Measurements from ENCODE around the gene KAT5.

KAT5 gene

DNA sequence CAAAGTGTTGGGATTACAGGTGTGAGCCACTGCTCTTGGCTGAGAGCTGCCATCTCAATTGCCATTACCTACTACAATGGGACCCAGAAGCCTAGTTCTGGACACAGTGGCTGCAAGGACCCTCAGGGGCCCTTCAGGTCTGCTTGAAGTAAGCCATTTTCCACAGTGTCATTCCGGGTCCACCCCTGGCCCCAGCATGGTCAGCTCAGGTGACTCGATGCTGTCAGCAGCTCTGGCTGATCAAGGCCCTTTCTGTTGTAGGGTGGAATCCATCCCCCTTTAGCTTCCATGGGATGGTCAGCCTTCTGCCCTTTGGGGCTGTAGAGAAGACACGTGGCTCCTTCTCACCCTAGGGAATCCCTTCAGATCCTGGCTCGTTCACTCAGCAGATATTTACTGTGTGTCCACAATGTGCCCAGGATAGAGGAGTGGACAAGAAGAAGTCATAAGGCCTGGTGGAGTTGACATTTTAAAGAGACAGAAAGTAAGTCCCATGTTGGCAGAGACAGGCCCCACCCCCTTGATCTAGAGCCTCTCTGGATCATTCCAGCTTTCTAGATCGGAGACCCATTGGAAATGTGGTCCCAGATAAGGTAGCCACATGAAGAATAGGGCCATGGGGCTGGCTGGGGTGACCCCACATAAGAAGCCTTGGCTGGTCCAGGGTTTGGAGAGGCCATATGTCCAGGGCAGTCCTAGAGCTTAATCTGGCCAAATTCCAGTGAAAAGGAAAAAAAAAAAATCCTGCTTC, 15.1 kb upstream of the KAT5 start:
- Histone ChIP-seq H4K20me1 (ENCODE audit: control insufficient read depth, insufficient read depth, low read depth, low read length) (no peaks in the 10 kb centered on the region), H3K4me3 (ENCODE audit: low read length) (no peak overlapping the region), H3K4me1 (ENCODE audit: control insufficient read depth, low read length) (peaks cover 7% of the 10 kb centered on the region), H3K27me3 (ENCODE audit: control insufficient read depth, low read length) (peaks cover 8% of the 10 kb centered on the region), H3K36me3 (ENCODE audit: control insufficient read depth, low read length) (no peaks in the 10 kb centered on the region), H3K27ac (ENCODE audit: low read depth, low read length) (no peak overlapping the region), H3F3A (ENCODE audit: control insufficient read depth, insufficient read depth) (no peaks in the 10 kb centered on the region), H3K9me3 (ENCODE audit: control insufficient read depth, insufficient read depth, low read length) (no peaks in the 10 kb centered on the region), H3K9me2 (replicated peaks; ENCODE audit: control insufficient read depth, low read length) (no peaks in the 10 kb centered on the region), H3K4me2 (ENCODE audit: low read length) (no peak overlapping the region), H3K79me2 (ENCODE audit: control insufficient read depth, low read length) (no peaks in the 10 kb centered on the region)
- TF ChIP-seq, protein P1, sequence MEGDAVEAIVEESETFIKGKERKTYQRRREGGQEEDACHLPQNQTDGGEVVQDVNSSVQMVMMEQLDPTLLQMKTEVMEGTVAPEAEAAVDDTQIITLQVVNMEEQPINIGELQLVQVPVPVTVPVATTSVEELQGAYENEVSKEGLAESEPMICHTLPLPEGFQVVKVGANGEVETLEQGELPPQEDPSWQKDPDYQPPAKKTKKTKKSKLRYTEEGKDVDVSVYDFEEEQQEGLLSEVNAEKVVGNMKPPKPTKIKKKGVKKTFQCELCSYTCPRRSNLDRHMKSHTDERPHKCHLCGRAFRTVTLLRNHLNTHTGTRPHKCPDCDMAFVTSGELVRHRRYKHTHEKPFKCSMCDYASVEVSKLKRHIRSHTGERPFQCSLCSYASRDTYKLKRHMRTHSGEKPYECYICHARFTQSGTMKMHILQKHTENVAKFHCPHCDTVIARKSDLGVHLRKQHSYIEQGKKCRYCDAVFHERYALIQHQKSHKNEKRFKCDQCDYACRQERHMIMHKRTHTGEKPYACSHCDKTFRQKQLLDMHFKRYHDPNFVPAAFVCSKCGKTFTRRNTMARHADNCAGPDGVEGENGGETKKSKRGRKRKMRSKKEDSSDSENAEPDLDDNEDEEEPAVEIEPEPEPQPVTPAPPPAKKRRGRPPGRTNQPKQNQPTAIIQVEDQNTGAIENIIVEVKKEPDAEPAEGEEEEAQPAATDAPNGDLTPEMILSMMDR (IDR thresholded peaks at IDR 0.05; ENCODE audit: low read depth, low read length, poor library complexity, severe bottlenecking) = no peak
- TF ChIP-seq EZH2phosphoT487 (IDR thresholded peaks at IDR 0.05; ENCODE audit: borderline replicate concordance, low read length) = no peak

DNA sequence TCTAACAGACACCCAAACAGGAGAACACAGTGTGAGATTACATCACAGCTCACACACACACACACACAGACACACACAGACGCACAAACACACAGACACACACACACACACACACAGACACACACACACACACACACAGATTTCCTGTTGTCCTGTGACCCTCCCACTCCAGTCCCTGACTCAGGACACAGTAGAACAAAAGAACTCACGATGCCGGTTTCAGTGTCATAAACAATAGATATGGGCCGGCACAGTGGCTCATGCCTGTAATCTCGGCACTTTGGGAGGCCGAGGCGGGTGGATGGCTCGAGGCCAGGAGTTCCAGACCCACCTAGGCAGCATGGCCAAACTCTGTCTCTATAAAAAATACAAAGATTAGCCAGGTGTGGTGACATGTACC, 13.8 kb upstream of the KAT5 start:
- Histone ChIP-seq H3K4me2 (ENCODE audit: low read length) (no peak overlapping the region), H3K27me3 (ENCODE audit: control insufficient read depth, low read length) (peaks cover 12% of the 10 kb centered on the region), H3K27ac (ENCODE audit: low read depth, low read length) (no peak overlapping the region), H3K9me3 (ENCODE audit: control insufficient read depth, insufficient read depth, low read length) (no peaks in the 10 kb centered on the region), H3K9me2 (replicated peaks; ENCODE audit: control insufficient read depth, low read length) (no peaks in the 10 kb centered on the region), H3K4me1 (ENCODE audit: control insufficient read depth, low read length) (peaks cover 7% of the 10 kb centered on the region), H3K4me3 (ENCODE audit: low read length) (no peak overlapping the region), H3F3A (ENCODE audit: control insufficient read depth, insufficient read depth) (no peaks in the 10 kb centered on the region), H3K36me3 (ENCODE audit: control insufficient read depth, low read length) (no peaks in the 10 kb centered on the region), H4K20me1 (ENCODE audit: control insufficient read depth, insufficient read depth, low read depth, low read length) (no peaks in the 10 kb centered on the region), H3K79me2 (ENCODE audit: control insufficient read depth, low read length) (no peaks in the 10 kb centered on the region)
- TF ChIP-seq, protein P1 (IDR thresholded peaks at IDR 0.05; ENCODE audit: low read depth, low read length, poor library complexity, severe bottlenecking) = no peak
- no peak for TF ChIP-seq EZH2phosphoT487 (IDR thresholded peaks at IDR 0.05; ENCODE audit: borderline replicate concordance, low read length)

DNA sequence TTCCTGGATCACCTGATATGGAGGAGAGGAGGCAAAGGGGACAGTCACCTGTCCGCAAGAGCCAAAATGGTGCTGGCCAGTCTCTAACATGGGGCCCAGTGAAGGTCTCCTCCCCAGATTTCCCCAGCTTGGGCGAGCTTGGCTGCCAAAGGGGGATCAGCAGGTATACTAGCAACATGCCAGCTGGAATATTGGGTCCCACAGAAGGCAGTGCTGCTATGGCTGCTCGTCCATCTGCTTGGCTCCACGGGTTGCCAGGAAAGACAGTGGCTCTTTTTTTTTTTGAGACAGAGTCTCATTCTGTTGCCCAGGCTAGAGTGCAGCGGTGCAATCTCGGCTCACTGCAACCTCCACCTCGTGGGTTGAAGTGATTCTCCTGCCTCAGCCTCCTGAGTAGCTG, 12.7 kb upstream of the KAT5 start:
- Histone ChIP-seq H3K27me3 (ENCODE audit: control insufficient read depth, low read length) (peaks cover 12% of the 10 kb centered on the region), H3K4me2 (ENCODE audit: low read length) (no peak overlapping the region), H3F3A (ENCODE audit: control insufficient read depth, insufficient read depth) (no peaks in the 10 kb centered on the region), H3K9me3 (ENCODE audit: control insufficient read depth, insufficient read depth, low read length) (no peaks in the 10 kb centered on the region), H4K20me1 (ENCODE audit: control insufficient read depth, insufficient read depth, low read depth, low read length) (no peaks in the 10 kb centered on the region), H3K27ac (ENCODE audit: low read depth, low read length) (no peak overlapping the region), H3K9me2 (replicated peaks; ENCODE audit: control insufficient read depth, low read length) (no peaks in the 10 kb centered on the region), H3K79me2 (ENCODE audit: control insufficient read depth, low read length) (no peaks in the 10 kb centered on the region), H3K4me3 (ENCODE audit: low read length) (no peak overlapping the region), H3K36me3 (ENCODE audit: control insufficient read depth, low read length) (no peaks in the 10 kb centered on the region), H3K4me1 (ENCODE audit: control insufficient read depth, low read length) (peaks cover 7% of the 10 kb centered on the region)
- no peak for TF ChIP-seq EZH2phosphoT487 (IDR thresholded peaks at IDR 0.05; ENCODE audit: borderline replicate concordance, low read length)
- TF ChIP-seq, protein P1 (IDR thresholded peaks at IDR 0.05; ENCODE audit: low read depth, low read length, poor library complexity, severe bottlenecking) = no peak
